Measurements from ENCODE around the gene FDCSP. TPM values are rescaled to one million over a fixed set of nuclear protein-coding genes. Genes with fewer than 3 reads are reported as not detected.
"Not testable (repeated sequence)": the region's sequence is repeated elsewhere in the genome, so short reads cannot be mapped to it uniquely, and the experiment has no call there.

Gene FDCSP
- total RNA-seq, 2 donors from 2014 or later = not detected

- H3K4me3 ChIP-seq = no peak overlapping the region
- no peak for DNase-seq (ENCODE audit: low spot score)
- no peak overlapping the region for H3K27ac ChIP-seq
- H3K36me3 ChIP-seq = no peaks in the 10 kb centered on the region
- H3K9me3 ChIP-seq = no peaks in the 10 kb centered on the region
- TF ChIP-seq, protein P1, sequence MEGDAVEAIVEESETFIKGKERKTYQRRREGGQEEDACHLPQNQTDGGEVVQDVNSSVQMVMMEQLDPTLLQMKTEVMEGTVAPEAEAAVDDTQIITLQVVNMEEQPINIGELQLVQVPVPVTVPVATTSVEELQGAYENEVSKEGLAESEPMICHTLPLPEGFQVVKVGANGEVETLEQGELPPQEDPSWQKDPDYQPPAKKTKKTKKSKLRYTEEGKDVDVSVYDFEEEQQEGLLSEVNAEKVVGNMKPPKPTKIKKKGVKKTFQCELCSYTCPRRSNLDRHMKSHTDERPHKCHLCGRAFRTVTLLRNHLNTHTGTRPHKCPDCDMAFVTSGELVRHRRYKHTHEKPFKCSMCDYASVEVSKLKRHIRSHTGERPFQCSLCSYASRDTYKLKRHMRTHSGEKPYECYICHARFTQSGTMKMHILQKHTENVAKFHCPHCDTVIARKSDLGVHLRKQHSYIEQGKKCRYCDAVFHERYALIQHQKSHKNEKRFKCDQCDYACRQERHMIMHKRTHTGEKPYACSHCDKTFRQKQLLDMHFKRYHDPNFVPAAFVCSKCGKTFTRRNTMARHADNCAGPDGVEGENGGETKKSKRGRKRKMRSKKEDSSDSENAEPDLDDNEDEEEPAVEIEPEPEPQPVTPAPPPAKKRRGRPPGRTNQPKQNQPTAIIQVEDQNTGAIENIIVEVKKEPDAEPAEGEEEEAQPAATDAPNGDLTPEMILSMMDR (IDR thresholded peaks at IDR 0.05) = no peak
- no peaks in the 10 kb centered on the region for H3K4me1 ChIP-seq
- no peaks in the 10 kb centered on the region for H3K27me3 ChIP-seq
Measured at GRCh38 chr4:70191647-70192046, 34.3 kb upstream of the FDCSP start.

- H3K36me3 ChIP-seq = no peaks in the 10 kb centered on the region
- no peak overlapping the region for H3K27ac ChIP-seq
- no peaks in the 10 kb centered on the region for H3K27me3 ChIP-seq
- TF ChIP-seq, protein P1 (IDR thresholded peaks at IDR 0.05) = no peak
- H3K4me3 ChIP-seq = no peak overlapping the region
- H3K4me1 ChIP-seq = no peaks in the 10 kb centered on the region
- no peaks in the 10 kb centered on the region for H3K9me3 ChIP-seq
- no peak for DNase-seq (ENCODE audit: low spot score)
Measured at GRCh38 chr4:70192895-70193294, 33.0 kb upstream of the FDCSP start.

- DNase-seq (ENCODE audit: low spot score) = no peak
- TF ChIP-seq, protein P1 (IDR thresholded peaks at IDR 0.05) = no peak
Measured at GRCh38 chr4:70195425-70195824, 30.5 kb upstream of the FDCSP start, which contains the start of gene ODAM. Gene ODAM (plus strand): TSS chr4:70195725. CDS start chr4:70196544, 819 bp downstream.

GRCh38 chr4:70196857-70197256, 29.1 kb upstream of the FDCSP start:
- H3K4me3 ChIP-seq = no peak overlapping the region
- no peaks in the 10 kb centered on the region for H3K36me3 ChIP-seq
- H3K27ac ChIP-seq = no peak overlapping the region
- no peaks in the 10 kb centered on the region for H3K27me3 ChIP-seq
- DNase-seq (ENCODE audit: low spot score) = no peak
- H3K9me3 ChIP-seq = no peaks in the 10 kb centered on the region
- no peaks in the 10 kb centered on the region for H3K4me1 ChIP-seq
- TF ChIP-seq, protein P1 (IDR thresholded peaks at IDR 0.05) = no peak

More at GRCh38 chr4:70195425-70195824, 30.5 kb upstream of the FDCSP start, which contains the start of gene ODAM:
- H3K36me3 ChIP-seq = no peaks in the 10 kb centered on the region
- no peaks in the 10 kb centered on the region for H3K9me3 ChIP-seq
- no peaks in the 10 kb centered on the region for H3K27me3 ChIP-seq
- H3K27ac ChIP-seq = no peak within 1 kb of the TSS
- H3K4me3 ChIP-seq = no peak within 1 kb of the TSS
- H3K4me1 ChIP-seq = no peaks in the 10 kb centered on the region

DNA sequence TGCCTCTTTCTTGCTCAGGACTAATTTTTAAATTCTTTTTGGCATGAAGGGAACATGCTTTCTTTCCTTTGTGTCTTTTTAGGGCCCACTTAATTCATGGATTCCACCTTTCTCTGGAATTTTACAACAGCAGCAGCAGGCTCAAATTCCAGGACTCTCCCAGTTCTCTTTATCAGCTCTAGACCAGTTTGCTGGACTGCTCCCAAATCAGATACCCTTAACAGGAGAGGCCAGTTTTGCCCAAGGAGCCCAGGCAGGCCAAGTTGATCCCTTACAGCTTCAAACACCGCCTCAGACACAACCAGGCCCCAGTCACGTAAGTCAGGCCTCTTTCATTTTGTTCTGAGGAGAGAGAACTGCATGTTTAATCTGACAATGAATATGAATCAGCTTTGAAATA, 28.1 kb upstream of the FDCSP start:
- TF ChIP-seq, protein P1 (IDR thresholded peaks at IDR 0.05) = no peak
- Histone ChIP-seq H3K36me3 (no peaks in the 10 kb centered on the region), H3K27me3 (no peaks in the 10 kb centered on the region), H3K27ac (no peak overlapping the region), H3K9me3 (no peaks in the 10 kb centered on the region), H3K4me1 (no peaks in the 10 kb centered on the region), H3K4me3 (no peak overlapping the region)
- DNase-seq (ENCODE audit: low spot score) = no peak

GRCh38 chr4:70203601-70204000, 22.3 kb upstream of the FDCSP start:
- Histone ChIP-seq H3K9me3 (no peaks in the 10 kb centered on the region), H3K4me3 (no peak overlapping the region), H3K27ac (no peak overlapping the region), H3K4me1 (no peaks in the 10 kb centered on the region), H3K27me3 (no peaks in the 10 kb centered on the region), H3K36me3 (no peaks in the 10 kb centered on the region)
- TF ChIP-seq, protein P1 (IDR thresholded peaks at IDR 0.05) = no peak
- DNase-seq (ENCODE audit: low spot score) = no peak

DNA sequence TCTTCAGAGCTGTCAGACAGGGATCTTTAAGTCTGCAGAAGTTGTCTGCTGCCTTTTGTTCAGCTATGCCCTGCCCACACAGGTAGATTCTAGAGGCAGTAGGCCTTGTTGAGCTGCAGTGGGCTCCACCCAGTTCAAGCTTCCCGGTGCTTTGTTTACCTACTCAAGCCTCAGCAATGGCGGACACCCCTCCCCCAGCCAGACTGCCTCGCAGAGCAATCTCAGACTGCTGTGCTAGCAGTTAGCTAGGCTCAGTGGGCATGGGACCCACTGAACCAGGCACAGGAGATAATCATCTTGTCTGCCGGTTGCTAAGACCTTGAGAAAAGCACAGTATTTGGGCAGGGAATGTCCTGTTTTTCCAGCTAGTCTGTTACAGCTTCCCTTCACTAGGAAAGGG, 13.2 kb upstream of the FDCSP start:
- H3K4me3 ChIP-seq; H3K4me1 ChIP-seq; DNase-seq (ENCODE audit: low spot score): not testable (repeated sequence)

DNA sequence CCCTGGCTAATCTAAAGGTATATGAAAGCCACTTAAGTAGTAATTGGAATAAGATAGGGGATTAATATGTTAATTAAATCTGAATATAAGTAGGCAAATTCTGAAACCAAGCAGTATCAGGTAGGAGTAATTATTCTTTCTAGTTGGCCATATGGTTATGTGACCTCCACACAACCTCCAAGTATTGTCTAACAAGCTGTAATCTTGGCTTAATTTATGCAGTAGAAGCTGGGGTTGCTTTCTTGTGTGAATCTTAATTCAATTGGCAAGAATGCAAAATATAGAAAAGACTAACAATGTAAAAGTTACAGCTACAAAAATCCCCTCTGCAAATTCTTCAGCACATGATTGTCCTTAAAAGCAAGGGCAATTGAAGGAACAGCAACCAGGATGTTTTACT, 9.8 kb upstream of the FDCSP start:
- DNase-seq (ENCODE audit: low spot score); H3K36me3 ChIP-seq; H3K27me3 ChIP-seq; H3K4me1 ChIP-seq; H3K9me3 ChIP-seq; H3K4me3 ChIP-seq; H3K27ac ChIP-seq: not testable (repeated sequence)

More for the DNA sequence above, 13.2 kb upstream of the FDCSP start:
- not testable (repeated sequence) for H3K9me3 ChIP-seq, H3K27me3 ChIP-seq, H3K27ac ChIP-seq, H3K36me3 ChIP-seq

DNA sequence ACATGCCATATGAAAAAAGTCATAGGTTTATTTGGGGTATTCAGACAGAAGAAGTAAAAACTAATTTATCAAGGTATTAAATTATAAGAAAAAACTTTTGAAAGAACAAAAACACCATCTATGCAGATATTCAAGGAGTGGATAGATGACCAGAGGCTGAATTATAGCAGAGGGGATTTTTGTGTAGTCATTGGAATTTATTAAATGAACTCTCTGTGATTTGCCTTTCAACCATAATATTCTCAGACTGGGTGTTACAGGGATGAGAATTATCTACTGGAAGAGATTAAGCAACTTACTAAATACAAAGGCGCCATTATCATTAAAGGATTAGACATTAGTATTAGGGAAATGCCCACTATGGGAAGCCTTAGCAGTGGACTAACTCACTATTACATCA, 9.4 kb upstream of the FDCSP start:
- H3K36me3 ChIP-seq; H3K4me3 ChIP-seq; H3K9me3 ChIP-seq; H3K27ac ChIP-seq; H3K27me3 ChIP-seq; DNase-seq (ENCODE audit: low spot score); H3K4me1 ChIP-seq: not testable (repeated sequence)

All from right atrium auricular region (tissue), 2 donors.